ENCODE measurements around the gene SPATA13.

Gene SPATA13

DNA sequence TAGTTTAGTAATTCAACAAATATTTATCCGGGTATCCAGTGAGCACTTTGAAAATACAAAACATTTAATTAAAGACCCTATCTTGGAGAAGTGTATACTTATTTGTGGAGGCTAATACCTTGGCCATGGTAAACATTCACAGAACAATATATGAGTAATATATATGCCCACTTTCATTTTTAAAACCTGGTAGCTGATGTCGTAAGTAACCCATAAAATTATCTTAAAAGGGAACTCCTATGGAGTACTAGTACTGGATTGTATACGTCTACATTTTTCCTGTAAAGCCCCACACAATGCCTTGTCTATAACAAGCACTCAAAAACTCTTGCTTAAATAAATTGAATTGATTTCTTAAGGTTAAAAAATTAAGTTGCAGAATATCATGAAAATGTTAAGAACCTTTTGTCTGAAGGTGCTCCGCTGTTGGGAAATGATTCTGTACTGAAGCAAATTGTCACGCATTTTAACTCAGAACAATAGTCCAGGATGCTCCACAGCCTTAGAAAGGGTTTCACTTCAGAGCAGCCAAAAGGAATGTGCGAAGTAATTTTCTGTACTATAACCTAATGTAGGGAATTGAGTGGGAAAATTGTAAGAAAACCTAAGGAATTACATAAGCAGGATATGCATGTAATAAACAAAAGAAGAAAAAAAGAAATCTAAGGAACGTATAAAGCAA is 90.0 kb downstream of the SPATA13 start:
- no peaks in the 10 kb centered on the region for H4K20me1 ChIP-seq (ENCODE audit: low read depth, low read length)
- no peaks in the 10 kb centered on the region for H3F3A ChIP-seq (ENCODE audit: insufficient read depth)
- H3K36me3 ChIP-seq (ENCODE audit: low read length): no peaks in the 10 kb centered on the region
- H3K79me2 ChIP-seq (ENCODE audit: insufficient read depth, low read length): no peaks in the 10 kb centered on the region
- H3K4me3 ChIP-seq (ENCODE audit: insufficient read depth, low read length, poor library complexity, severe bottlenecking): no peak overlapping the region
- TF ChIP-seq, protein P1, sequence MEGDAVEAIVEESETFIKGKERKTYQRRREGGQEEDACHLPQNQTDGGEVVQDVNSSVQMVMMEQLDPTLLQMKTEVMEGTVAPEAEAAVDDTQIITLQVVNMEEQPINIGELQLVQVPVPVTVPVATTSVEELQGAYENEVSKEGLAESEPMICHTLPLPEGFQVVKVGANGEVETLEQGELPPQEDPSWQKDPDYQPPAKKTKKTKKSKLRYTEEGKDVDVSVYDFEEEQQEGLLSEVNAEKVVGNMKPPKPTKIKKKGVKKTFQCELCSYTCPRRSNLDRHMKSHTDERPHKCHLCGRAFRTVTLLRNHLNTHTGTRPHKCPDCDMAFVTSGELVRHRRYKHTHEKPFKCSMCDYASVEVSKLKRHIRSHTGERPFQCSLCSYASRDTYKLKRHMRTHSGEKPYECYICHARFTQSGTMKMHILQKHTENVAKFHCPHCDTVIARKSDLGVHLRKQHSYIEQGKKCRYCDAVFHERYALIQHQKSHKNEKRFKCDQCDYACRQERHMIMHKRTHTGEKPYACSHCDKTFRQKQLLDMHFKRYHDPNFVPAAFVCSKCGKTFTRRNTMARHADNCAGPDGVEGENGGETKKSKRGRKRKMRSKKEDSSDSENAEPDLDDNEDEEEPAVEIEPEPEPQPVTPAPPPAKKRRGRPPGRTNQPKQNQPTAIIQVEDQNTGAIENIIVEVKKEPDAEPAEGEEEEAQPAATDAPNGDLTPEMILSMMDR (IDR thresholded peaks at IDR 0.05; ENCODE audit: insufficient read depth, low read length, poor library complexity, severe bottlenecking): no peak
- TF ChIP-seq EZH2phosphoT487 (conservative IDR thresholded peaks at IDR 0.05; ENCODE audit: low read length): no peak
- H2AFZ ChIP-seq (ENCODE audit: low read depth, low read length, severe bottlenecking): no peak overlapping the region
- no peaks in the 10 kb centered on the region for H3K9me3 ChIP-seq (ENCODE audit: insufficient read depth, low read length)
- no peaks in the 10 kb centered on the region for H3K27me3 ChIP-seq (ENCODE audit: low read length)
- no peak overlapping the region for H3K4me2 ChIP-seq (ENCODE audit: low read depth, low read length, poor library complexity, severe bottlenecking)
- H3K27ac ChIP-seq (ENCODE audit: low read depth, low read length): no peak overlapping the region
- H3K9ac ChIP-seq (ENCODE audit: low read length): no peak overlapping the region
- H3K9me2 ChIP-seq (replicated peaks; ENCODE audit: insufficient read depth, low read length): no peaks in the 10 kb centered on the region

DNA sequence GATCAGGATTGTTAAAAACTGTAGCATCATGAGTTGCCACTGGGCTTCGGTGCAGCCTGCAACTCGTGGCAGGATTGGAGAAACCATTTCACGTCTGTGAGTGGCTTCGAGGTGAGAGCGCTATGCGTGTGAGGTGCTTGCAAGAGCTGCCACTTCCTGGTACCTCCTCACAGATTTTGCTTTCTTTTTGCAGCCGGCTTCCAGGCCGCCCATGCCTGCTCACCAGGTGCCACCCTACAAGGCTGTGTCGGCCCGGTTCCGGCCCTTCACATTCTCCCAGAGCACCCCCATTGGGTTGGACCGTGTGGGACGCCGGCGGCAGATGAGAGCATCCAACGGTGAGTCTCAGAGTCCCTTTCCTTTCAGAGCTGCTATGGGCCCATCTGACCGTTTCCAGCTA is 91.0 kb downstream of the SPATA13 start:
- Histone ChIP-seq H3F3A (ENCODE audit: insufficient read depth) (no peaks in the 10 kb centered on the region), H3K4me2 (ENCODE audit: low read depth, low read length, poor library complexity, severe bottlenecking) (no peak overlapping the region), H3K9me3 (ENCODE audit: insufficient read depth, low read length) (no peaks in the 10 kb centered on the region), H3K79me2 (ENCODE audit: insufficient read depth, low read length) (no peaks in the 10 kb centered on the region), H3K27ac (ENCODE audit: low read depth, low read length) (no peak overlapping the region), H3K4me3 (ENCODE audit: insufficient read depth, low read length, poor library complexity, severe bottlenecking) (no peak overlapping the region), H4K20me1 (ENCODE audit: low read depth, low read length) (no peaks in the 10 kb centered on the region), H3K36me3 (ENCODE audit: low read length) (no peaks in the 10 kb centered on the region), H3K27me3 (ENCODE audit: low read length) (no peaks in the 10 kb centered on the region), H3K9ac (ENCODE audit: low read length) (no peak overlapping the region), H3K9me2 (replicated peaks; ENCODE audit: insufficient read depth, low read length) (no peaks in the 10 kb centered on the region), H2AFZ (ENCODE audit: low read depth, low read length, severe bottlenecking) (no peak overlapping the region)
- TF ChIP-seq, protein P1 (IDR thresholded peaks at IDR 0.05; ENCODE audit: insufficient read depth, low read length, poor library complexity, severe bottlenecking): no peak
- TF ChIP-seq EZH2phosphoT487 (conservative IDR thresholded peaks at IDR 0.05; ENCODE audit: low read length): no peak

DNA sequence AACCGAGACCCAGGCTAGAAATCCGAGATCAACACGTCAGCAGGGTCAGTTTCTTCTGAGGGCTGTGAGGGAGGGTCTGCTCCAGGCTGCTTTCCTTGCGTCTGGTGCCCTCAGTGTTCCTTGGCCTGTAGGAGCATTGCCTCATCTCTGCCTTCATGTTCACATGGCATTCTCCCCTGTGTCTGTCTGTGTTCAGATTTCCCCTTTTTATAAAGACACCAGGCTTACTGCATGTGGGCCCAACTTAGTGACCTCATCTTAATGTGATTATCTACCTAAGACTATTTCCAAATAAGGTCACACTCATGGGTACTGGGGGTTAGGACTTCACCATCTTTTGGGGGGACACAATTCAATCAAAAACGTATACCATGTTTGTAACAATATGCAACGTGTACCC is 91.6 kb downstream of the SPATA13 start:
- Histone ChIP-seq H3K27ac (ENCODE audit: low read depth, low read length) (no peak overlapping the region), H3K4me3 (ENCODE audit: insufficient read depth, low read length, poor library complexity, severe bottlenecking) (no peak overlapping the region), H4K20me1 (ENCODE audit: low read depth, low read length) (no peaks in the 10 kb centered on the region), H3K79me2 (ENCODE audit: insufficient read depth, low read length) (no peaks in the 10 kb centered on the region), H3K27me3 (ENCODE audit: low read length) (no peaks in the 10 kb centered on the region), H3F3A (ENCODE audit: insufficient read depth) (no peaks in the 10 kb centered on the region), H3K9me2 (replicated peaks; ENCODE audit: insufficient read depth, low read length) (no peaks in the 10 kb centered on the region), H3K9me3 (ENCODE audit: insufficient read depth, low read length) (no peaks in the 10 kb centered on the region), H3K36me3 (ENCODE audit: low read length) (no peaks in the 10 kb centered on the region), H2AFZ (ENCODE audit: low read depth, low read length, severe bottlenecking) (no peak overlapping the region), H3K4me2 (ENCODE audit: low read depth, low read length, poor library complexity, severe bottlenecking) (no peak overlapping the region), H3K9ac (ENCODE audit: low read length) (no peak overlapping the region)
- TF ChIP-seq, protein P1 (IDR thresholded peaks at IDR 0.05; ENCODE audit: insufficient read depth, low read length, poor library complexity, severe bottlenecking): no peak
- no peak for TF ChIP-seq EZH2phosphoT487 (conservative IDR thresholded peaks at IDR 0.05; ENCODE audit: low read length)
